ENCODE results near the gene ISOC1.

GRCh38 chr5:129048509-129048908 is 46.0 kb upstream of the ISOC1 start:
- TF ChIP-seq GATA2 (IDR thresholded peaks at IDR 0.05; ENCODE audit: low read depth, low read length) (0 out of 2 replicates have a peak, but pooled peaks have one; percentile 16), GATA3 (IDR thresholded peaks at IDR 0.05; ENCODE audit: low read depth, low read length) (no peak)

All from SH-SY5Y (cell line).